ENCODE results near the gene UBXN7.
"Not testable (repeated sequence)": the region's sequence is repeated elsewhere in the genome, so short reads cannot be mapped to it uniquely, and the experiment has no call there.

DNA sequence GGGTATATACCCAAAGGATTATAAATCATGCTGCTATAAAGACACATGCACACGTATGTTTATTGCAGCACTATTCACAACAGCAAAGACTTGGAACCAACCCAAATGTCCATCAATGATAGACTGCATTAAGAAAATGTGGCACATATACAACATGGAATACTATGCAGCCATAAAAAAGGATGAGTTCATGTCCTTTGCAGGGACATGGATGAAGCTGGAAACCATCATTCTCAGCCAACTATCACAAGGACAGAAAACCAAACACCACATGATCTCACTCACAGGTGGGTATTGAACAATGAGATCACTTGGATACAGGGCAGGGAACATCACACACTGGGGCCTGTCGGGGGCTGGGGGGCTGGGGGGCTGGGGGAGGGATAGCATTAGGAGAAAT is 44.3 kb downstream of the UBXN7 start:
- TF ChIP-seq, protein P1, sequence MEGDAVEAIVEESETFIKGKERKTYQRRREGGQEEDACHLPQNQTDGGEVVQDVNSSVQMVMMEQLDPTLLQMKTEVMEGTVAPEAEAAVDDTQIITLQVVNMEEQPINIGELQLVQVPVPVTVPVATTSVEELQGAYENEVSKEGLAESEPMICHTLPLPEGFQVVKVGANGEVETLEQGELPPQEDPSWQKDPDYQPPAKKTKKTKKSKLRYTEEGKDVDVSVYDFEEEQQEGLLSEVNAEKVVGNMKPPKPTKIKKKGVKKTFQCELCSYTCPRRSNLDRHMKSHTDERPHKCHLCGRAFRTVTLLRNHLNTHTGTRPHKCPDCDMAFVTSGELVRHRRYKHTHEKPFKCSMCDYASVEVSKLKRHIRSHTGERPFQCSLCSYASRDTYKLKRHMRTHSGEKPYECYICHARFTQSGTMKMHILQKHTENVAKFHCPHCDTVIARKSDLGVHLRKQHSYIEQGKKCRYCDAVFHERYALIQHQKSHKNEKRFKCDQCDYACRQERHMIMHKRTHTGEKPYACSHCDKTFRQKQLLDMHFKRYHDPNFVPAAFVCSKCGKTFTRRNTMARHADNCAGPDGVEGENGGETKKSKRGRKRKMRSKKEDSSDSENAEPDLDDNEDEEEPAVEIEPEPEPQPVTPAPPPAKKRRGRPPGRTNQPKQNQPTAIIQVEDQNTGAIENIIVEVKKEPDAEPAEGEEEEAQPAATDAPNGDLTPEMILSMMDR (IDR thresholded peaks at IDR 0.05 in 4 of 5, conservative IDR thresholded peaks at IDR 0.05 in 1 of 5): not testable (repeated sequence)
- not testable (repeated sequence) for TF ChIP-seq POLR2A (IDR thresholded peaks at IDR 0.05)

Data from gastrocnemius medialis (tissue), 4 donors.